Thoracic aorta (tissue), 2 donors: Measurements from ENCODE around the gene ABCC2. TPM values are rescaled to one million over a fixed set of nuclear protein-coding genes. Genes with fewer than 3 reads are reported as not detected.

Experiments
- ATAC-seq: fragments of 150-250 bp; one replicate; pipeline ENCODE4 v1.8.0; 2017; ENCODE audit warnings: low read depth; ENCODE audit not compliant: insufficient number of reproducible peaks, low FRiP score
- DNase-seq: peaks from one replicate; pipeline ENCODE4 v3.0.0-alpha.2; 2020; ENCODE audit warnings: low spot score
- H3K27ac ChIP-seq, 2 donors: fragments of 200-600 bp; sonication (generic); 1 replicate in 1 of 2; 2 replicates in 1 of 2; pipeline ENCODE4 v1.5.1; 2016; ENCODE audit warnings: mild to moderate bottlenecking in 2 of 2, moderate library complexity in 2 of 2
- H3K27me3 ChIP-seq: fragments of 200-600 bp; sonication (generic); replicated peaks from 2 replicates; pipeline ENCODE4 v1.6.0; 2016; ENCODE audit warnings: mild to moderate bottlenecking; ENCODE audit not compliant: insufficient read depth
- H3K36me3 ChIP-seq: fragments of 200-600 bp; sonication (generic); one replicate; pipeline ENCODE4 v1.5.1; 2016
- H3K4me1 ChIP-seq, 2 donors: fragments of 200-600 bp; sonication (generic); 1 replicate in 1 of 2; 2 replicates in 1 of 2; pipeline versions ENCODE4 v1.5.1 to v1.6.0; 2016; ENCODE audit warnings: low read depth in 2 of 2, mild to moderate bottlenecking in 1 of 2; ENCODE audit not compliant: control insufficient read depth in 1 of 2
- H3K4me3 ChIP-seq: fragments of 200-600 bp; sonication (generic); 2 replicates; pipeline ENCODE4 v1.5.1; 2016; ENCODE audit warnings: mild to moderate bottlenecking
- H3K9me3 ChIP-seq: fragments of 200-600 bp; sonication (generic); 2 replicates; pipeline ENCODE4 v1.5.1; 2016
- total RNA-seq, 2 donors: library from RNA; depleted of rRNA; stranded (reverse); fragments of >200 nt; gene quantifications; one replicate each; pipeline versions ENCODE4 v1.1.0 to v1.2.3, GENCODE V29; 2016
- TF ChIP-seq, protein P1 (sequence below): fragments of 200-600 bp; sonication (generic); IDR thresholded peaks from one replicate; pipeline ENCODE4 v1.5.1; 2019; ENCODE audit warnings: antibody characterized with exemption

ABCC2 gene
- total RNA-seq, 2 donors from 2014 or later, result 0.71 to 1.2 TPM

GRCh38 chr10:99850021-99850766 is 67.8 kb downstream of the ABCC2 start:
- DNase-seq (no peak), ATAC-seq (no peak)
- Histone ChIP-seq H3K9me3 (no peaks in the 10 kb centered on the region), H3K36me3 (no peaks in the 10 kb centered on the region), H3K4me3 (no peak overlapping the region), H3K27ac (no peak overlapping the region), H3K4me1 (peaks cover 0 to 10% of the 10 kb centered on the region in 2 donors), H3K27me3 (no peaks in the 10 kb centered on the region)
- TF ChIP-seq, protein P1, sequence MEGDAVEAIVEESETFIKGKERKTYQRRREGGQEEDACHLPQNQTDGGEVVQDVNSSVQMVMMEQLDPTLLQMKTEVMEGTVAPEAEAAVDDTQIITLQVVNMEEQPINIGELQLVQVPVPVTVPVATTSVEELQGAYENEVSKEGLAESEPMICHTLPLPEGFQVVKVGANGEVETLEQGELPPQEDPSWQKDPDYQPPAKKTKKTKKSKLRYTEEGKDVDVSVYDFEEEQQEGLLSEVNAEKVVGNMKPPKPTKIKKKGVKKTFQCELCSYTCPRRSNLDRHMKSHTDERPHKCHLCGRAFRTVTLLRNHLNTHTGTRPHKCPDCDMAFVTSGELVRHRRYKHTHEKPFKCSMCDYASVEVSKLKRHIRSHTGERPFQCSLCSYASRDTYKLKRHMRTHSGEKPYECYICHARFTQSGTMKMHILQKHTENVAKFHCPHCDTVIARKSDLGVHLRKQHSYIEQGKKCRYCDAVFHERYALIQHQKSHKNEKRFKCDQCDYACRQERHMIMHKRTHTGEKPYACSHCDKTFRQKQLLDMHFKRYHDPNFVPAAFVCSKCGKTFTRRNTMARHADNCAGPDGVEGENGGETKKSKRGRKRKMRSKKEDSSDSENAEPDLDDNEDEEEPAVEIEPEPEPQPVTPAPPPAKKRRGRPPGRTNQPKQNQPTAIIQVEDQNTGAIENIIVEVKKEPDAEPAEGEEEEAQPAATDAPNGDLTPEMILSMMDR, result no peak

GRCh38 chr10:99850767-99851340 is 68.4 kb downstream of the ABCC2 start:
- H3K4me3 ChIP-seq, result no peak overlapping the region
- H3K27me3 ChIP-seq, result no peaks in the 10 kb centered on the region
- no peak for ATAC-seq
- H3K27ac ChIP-seq, result no peak overlapping the region
- H3K4me1 ChIP-seq, result peaks cover 0 to 7% of the 10 kb centered on the region in 2 donors
- H3K36me3 ChIP-seq, result no peaks in the 10 kb centered on the region
- no peak for DNase-seq
- H3K9me3 ChIP-seq, result no peaks in the 10 kb centered on the region
- TF ChIP-seq, protein P1, result no peak

DNA sequence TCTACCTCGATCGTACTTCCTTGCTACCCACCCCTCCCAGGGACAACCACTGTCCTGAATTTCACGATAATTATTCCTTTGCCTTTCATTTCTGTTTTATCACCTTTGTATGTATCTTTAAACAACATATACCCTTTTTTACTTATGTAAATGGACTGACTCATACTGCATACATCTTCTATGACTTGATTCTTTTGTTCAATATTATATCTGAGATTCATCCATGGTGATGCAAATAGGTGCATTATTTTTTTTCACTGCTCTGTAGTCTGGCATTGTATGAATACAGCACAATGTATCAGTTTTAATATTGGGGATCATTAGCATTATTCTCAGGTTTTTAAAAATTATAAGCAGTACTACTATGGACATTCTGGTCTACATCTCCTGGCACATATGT is 69.4 kb downstream of the ABCC2 start:
- Histone ChIP-seq H3K4me1 (no peaks in the 10 kb centered on the region), H3K4me3 (no peak overlapping the region), H3K36me3 (no peaks in the 10 kb centered on the region), H3K9me3 (no peaks in the 10 kb centered on the region), H3K27me3 (no peaks in the 10 kb centered on the region), H3K27ac (no peak overlapping the region)
- TF ChIP-seq, protein P1, result no peak
- no peak for ATAC-seq
- DNase-seq, result no peak

DNA sequence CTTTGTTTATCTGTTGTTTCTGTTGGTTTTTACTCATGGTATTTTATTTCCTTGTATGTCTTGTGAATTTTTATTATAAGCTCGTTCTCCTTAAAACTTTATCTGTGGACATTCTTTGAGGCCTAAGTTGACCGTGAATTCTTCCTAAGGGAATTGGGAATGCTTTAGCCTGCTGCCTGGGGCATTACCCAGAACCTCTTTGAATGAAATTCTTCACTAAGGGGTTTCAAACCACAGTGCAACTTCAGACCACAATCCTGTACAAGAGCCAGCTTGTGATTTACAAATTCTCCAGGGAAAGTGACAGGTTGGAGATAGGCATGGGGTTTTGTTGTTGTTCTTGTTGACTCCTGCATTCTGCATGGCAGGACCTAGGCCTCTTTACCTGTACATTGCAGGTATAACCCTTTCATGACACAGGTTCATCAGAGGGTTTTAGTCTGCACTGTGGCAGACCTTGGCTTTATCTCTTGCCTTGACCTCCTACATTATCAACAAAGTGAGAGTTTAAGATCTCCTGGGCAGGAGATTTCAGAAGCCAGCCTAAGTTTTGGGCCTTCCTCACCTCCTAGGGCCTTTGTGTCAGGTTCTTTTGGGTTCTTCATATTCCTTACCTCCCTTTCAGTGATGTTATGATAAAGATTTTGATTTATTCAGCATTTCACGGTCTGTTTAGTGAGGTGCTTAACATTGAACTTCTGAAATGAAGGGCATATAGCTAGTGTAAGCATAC is 70.2 kb downstream of the ABCC2 start:
- H3K9me3 ChIP-seq, result no peaks in the 10 kb centered on the region
- TF ChIP-seq, protein P1, result no peak
- no peak for DNase-seq
- ATAC-seq, result no peak
- H3K27me3 ChIP-seq, result no peaks in the 10 kb centered on the region
- H3K36me3 ChIP-seq, result no peaks in the 10 kb centered on the region
- H3K4me3 ChIP-seq, result no peak overlapping the region
- H3K4me1 ChIP-seq, result no peaks in the 10 kb centered on the region
- no peak overlapping the region for H3K27ac ChIP-seq

DNA sequence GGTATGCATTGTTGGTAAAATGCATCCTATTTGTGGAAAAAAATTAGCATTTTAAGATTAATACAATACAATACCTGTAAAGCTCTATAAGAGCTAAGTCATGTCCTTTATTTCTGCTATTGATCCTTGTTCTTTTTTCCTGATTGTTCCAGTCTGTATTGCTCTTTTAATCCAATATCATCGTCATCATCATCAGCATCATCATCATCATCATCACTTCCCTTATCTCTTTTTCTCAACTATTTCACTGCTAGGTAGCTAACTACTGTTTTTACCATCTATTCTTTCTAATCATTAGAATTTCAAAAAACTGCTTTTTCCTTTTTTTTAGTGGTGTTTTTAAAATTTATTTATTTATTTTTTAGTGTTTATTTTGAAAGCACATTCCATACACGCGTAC is 71.2 kb downstream of the ABCC2 start:
- ATAC-seq, result no peak
- Histone ChIP-seq H3K27ac (no peak overlapping the region), H3K4me1 (no peaks in the 10 kb centered on the region), H3K27me3 (no peaks in the 10 kb centered on the region), H3K36me3 (no peaks in the 10 kb centered on the region), H3K4me3 (no peak overlapping the region), H3K9me3 (no peaks in the 10 kb centered on the region)
- TF ChIP-seq, protein P1, result no peak
- no peak for DNase-seq
